H1 (cell line): Measurements from ENCODE around the gene CLDN2. TPM values are rescaled to one million over a fixed set of nuclear protein-coding genes. Genes with fewer than 3 reads are reported as not detected.

Experiments
- EZH2 ChIP-seq: fragments of 200-600 bp; sonication (generic); IDR thresholded peaks from 2 replicates; pipeline ENCODE4 v1.7.1; 2012; ENCODE audit warnings: low read depth, mild to moderate bottlenecking, moderate library complexity, low read length, inconsistent platforms; ENCODE audit not compliant: severe bottlenecking
- KDM1A ChIP-seq: fragments of 200-600, 300-600 bp; sonication (generic); IDR thresholded peaks from 2 replicates; pipeline ENCODE4 v1.7.1; 2016; ENCODE audit warnings: mild to moderate bottlenecking, low read length, borderline replicate concordance
- TAF7 ChIP-seq: optimal IDR thresholded peaks from 2 replicates; pipeline ENCODE3; 2011; ENCODE audit warnings: low read depth, mild to moderate bottlenecking, inconsistent platforms, low read length, moderate library complexity, borderline replicate concordance
- polyA plus RNA-seq, 7 experiments: library from polyadenylated mRNA; depleted of rRNA in 3 of 7; stranded (reverse) in 5 of 7; unstranded in 2 of 7; fragments of >200 nt in 5 of 7; fragments of 200-250 nt in 2 of 7; gene quantifications; 1 replicate in 5 of 7; 2 replicates in 1 of 7; 4 replicates in 1 of 7; pipeline versions ENCODE4 v1.2.1 to v1.2.3, GENCODE V29; 2011 to 2013; ENCODE audit warnings: missing spikeins in 2 of 7, mixed read lengths in 2 of 7
- total RNA-seq: library from RNA; stranded (reverse); fragmentation: NEBNext Ultra II Directional; extraction: Animal tissue kit (Norgen Biotek cat#: 25700); gene quantifications from 2 replicates; pipeline ENCODE4 v1.2.1, GENCODE V29; 2021
- TF ChIP-seq, protein P1 (sequence below): IDR thresholded peaks from 2 replicates; pipeline ENCODE4 v1.6.1; 2012; ENCODE audit warnings: low read length, inconsistent platforms

Gene CLDN2
- total and polyA plus RNA-seq, 2 of the 8 experiments (the other 6 are each of a cell fraction or from before 2014, with no cell fraction given): 0.02 TPM; not detected in 1

- TF ChIP-seq, protein P1, sequence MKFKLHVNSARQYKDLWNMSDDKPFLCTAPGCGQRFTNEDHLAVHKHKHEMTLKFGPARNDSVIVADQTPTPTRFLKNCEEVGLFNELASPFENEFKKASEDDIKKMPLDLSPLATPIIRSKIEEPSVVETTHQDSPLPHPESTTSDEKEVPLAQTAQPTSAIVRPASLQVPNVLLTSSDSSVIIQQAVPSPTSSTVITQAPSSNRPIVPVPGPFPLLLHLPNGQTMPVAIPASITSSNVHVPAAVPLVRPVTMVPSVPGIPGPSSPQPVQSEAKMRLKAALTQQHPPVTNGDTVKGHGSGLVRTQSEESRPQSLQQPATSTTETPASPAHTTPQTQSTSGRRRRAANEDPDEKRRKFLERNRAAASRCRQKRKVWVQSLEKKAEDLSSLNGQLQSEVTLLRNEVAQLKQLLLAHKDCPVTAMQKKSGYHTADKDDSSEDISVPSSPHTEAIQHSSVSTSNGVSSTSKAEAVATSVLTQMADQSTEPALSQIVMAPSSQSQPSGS: no peak
- TF ChIP-seq KDM1A: no peak
- no peak for TF ChIP-seq EZH2
- TF ChIP-seq TAF7: no peak
Observed at GRCh38 chrX:106912864-106913263, 7.3 kb upstream of the CLDN2 start (continued).
